Glomerular visceral epithelial cell (primary cell): ENCODE data around the gene CIITA.
"Not testable (repeated sequence)": the region's sequence is repeated elsewhere in the genome, so short reads cannot be mapped to it uniquely, and the experiment has no call there.

Source experiments
- DNase-seq: peaks from one replicate; pipeline ENCODE4 v3.0.0-alpha.2; 2016; ENCODE audit errors: extremely low spot score

Gene CIITA

DNA sequence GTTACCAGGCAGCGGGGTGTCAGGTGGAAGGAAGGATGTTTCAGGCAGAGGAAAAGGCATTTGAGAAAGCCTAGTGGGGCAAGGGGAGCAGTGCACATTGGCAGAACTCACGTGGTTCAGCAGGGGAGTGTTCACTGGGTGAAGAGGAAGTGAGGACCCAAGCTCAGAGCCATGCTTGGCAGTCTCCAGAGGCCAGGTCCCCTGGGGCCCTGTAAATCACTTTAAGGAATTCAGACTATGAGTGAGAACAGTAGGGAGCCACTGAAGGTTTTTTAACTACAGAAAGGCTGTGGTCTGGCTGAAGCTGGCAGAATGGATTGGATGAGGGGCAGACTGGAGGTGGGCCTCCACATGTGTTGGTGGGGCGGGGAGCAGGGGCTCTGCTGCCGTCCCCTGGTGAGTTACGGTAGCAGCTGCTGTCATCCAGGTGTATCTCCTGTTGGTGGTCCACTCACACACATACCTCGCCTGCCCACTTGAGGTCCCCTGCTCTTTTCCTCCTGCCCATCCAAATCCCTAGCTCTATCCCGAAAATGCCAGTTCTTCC is 72.5 kb downstream of the CIITA start:
- no peak for DNase-seq

DNA sequence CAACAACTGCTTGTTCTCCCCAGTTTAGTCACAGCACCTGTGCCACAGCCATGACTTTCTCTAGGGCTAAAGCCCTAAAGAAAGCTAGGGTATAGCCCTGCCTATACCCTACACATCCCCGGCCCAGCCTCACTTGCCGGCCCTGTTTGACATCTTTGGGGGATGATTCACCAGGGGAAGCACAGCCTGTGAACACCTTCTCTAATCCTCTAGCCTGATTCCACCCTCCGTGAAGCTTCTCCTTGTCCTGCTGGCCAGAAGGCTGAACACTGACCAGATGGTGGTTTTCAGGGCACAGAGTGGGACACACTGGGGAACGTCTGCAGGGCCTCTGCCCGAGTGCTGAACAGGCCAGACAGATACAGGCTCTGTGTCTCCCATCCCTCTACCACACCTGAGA is 73.4 kb downstream of the CIITA start:
- no peak for DNase-seq

DNA sequence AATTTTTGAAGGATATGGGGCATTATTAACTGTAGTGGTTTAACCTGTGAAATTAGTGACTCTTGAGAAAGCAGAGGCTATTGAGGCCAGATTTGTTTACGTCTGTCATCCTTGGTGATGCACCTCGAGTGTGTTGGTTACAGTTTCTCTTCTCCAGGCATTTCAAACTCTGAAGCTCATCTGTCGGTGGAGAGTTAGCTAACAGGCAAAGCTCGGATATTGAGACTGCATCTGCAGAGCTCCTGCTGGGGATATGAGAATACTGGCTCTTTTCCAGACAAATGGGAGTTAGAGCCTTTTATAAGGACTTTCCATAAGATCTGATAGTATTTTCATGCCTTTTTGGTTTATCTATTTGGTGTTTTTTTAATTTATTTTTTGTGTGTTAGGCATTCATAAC is 74.0 kb downstream of the CIITA start:
- DNase-seq, result no peak

DNA sequence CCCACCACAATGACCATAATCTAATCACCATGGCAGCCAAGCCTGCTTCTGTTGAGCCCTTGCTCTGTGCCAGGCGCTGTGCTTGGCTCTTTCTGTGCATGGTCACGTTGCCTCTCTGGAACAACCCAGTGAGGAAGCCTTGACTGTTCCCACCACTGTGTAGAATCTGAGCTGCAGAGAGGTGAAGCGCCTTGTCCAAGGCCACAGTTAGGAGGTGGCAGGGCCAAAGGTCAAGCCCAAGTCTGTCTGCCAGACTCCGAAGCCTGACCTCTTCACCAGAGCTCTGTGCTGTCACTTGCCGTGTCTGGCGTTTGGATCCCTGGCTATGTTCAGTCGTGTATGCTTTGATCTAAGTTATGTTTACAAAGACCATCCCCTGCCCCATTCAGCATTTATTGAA is 77.9 kb downstream of the CIITA start:
- DNase-seq, result no peak

DNA sequence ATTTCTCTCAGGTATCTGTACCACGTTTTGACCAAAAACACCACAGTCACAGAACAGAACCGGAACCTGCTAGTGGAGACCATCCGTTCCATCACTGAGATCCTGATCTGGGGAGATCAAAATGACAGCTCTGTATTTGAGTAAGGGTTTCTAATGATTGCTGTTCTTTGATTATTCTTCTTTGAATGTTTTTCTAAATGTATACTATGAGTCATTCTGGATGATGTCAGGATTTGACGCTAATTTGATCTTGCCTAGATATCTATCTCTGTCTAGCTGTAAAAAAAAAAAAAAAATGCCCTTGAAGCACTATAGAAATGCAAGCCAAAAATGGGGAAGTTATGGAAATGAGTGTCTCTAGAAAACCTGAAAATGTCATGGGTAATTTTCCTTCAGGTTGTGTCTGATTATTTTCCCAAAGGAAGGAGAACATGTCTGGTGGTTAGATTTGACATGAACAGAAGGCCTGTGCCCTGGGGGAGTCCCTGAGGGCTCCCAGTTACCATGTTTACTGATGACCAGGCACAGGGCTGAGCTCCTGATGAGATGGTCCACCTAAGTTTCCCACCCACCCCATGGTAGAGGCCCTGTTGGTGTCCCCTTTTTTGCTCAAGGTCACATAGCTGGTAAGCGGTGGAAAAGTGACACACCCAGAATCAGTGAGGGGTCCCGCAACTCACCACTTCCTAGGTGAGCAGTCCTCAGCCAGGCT is 80.9 kb downstream of the CIITA start:
- DNase-seq, result no peak

DNA sequence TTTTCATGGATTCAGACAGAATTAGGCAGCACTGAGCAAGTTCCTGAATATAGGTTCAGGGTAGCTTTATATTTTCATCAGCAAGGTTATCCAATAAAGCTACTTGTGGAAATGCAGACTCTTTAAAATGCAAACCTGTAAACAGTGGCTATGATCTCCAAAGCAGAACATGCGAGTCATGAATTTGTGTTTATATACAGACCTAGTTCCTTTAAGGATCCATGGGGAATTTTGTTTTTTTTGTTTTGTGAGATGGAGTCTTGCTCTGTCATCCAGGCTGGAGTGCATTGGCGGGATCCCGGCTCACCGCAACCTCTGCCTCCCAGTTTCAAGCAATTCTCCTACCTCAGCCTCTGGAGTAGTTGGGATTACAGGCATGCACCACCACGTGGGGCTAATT is 82.2 kb downstream of the CIITA start:
- no peak for DNase-seq

DNA sequence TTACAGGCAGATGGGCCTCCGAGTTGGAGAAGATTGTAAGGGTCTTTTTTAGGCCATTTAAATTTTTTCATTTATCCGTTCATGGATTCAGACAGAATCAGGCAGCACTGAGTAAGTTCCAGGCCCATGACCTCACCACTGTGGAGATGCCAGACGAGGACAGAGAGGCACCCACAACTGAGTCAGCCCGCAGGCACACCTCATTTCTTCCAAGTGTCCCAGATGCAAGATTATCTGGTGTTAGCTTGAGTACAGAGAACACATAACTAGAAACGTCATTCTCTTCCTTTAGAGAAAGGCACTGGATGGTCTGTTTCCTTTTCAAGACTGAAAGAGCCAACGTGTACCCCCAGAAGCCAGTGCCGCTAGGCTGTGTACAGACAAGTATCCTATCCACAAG is 84.2 kb downstream of the CIITA start:
- peak; percentile 80 for DNase-seq

DNA sequence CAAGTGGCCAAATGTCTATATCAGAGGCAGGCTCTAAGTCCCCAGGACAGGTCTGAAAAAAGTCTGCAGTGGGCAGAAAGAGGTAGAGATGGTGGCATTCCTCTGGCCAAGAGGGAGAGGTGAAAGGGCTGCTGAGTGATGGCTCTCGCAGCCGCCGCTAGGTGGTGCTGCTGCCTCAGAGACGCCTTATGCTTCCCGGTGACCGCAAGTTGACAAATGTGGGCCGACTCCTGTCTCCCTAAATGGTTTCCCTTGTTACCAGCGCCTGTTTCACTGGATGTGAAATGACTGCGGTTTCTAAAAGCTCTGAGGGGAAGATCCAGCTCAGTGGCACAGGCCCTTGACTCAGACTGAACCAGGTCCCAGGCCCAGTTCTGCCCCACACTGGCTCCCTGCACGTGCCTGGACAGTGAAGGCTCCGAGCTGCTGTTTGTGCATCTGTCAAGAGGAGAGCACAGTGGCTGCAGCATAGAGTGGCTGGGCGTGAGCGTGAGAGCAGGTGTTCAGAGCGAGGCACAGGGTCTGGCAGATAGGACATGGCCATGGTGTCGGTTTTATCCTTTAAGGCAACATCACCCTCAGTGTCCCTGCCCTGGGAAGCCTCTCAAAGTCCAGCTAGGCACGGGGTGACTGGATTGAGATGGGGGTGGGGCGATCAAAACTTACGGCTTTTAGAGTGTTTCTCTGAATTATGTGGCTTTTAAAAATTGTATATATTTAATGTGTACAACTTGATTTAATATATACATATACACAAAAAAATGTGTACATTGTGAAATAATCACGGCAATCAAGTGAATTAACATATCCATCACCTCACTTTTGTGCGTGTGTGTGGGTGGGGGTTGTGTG is 87.3 kb downstream of the CIITA start:
- DNase-seq, result peak; percentile 80

DNA sequence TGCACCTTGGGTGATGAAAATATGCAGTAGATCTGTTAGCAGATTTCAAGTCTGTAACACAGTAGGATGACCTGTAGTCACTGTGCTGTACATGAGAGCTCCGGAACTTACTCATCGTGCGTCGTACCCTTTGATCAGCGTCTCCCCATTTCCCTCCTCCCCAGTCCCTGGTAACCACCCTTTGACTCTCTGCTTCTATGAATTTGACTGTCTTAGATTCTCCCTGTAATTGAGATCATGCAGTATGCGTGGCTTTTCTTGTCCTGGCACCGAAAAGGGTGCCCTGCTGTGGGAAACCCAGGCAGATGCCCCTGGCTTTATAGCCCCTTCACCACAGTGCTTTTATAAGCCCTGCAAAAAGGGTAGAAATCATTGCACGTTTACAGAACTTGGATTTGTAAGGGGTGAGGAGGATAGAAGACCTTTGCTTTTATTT is 87.9 kb downstream of the CIITA start:
- no peak for DNase-seq

DNA sequence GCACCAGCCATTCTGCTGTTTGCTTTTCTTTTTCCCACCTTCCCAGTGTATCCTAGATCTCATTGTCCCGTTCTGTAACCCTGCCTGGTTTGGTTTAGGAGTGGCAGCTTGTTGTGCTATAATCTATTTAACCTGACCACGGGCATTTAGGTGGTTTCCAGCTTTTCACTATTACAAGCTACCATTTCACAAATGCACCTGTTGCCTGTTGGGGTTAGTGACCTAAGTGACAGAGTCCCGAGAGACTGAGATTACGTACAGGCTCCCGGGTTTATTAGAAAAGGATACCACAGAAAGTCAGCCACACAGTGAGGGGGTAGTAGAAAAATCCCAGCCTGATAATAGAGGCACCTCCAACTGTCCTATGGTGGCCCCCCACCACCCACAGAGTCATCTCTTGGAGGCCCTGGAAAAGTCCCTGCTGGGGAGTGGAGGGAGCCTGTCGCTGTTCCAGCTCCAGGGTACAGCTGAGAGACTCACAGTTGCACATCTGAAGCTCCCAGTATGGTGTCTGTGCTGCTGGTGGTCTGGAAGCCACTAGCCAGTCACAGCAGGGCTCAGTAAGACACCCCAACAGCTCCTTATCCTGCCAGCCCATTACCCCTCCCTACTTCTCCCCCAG is 88.5 kb downstream of the CIITA start:
- no peak for DNase-seq

DNA sequence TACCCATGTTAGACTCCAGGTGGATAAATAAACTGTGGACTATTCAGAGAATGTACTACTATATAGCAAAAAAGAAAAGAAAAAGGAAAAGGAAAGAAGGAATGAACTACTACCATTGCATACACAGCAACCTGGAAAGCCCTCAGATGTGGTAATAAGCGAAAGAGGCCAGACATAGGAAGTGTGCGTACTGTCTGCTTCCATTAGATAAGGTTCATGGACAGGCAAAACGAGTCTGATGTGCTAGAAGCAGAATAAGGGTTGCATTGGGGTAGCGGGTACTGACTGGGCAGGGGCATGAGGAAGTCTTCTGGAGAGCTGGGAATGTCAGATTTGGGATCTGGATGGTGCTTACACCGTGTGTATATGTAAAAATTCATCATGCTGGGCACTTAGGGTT is 89.1 kb downstream of the CIITA start:
- no peak for DNase-seq

DNA sequence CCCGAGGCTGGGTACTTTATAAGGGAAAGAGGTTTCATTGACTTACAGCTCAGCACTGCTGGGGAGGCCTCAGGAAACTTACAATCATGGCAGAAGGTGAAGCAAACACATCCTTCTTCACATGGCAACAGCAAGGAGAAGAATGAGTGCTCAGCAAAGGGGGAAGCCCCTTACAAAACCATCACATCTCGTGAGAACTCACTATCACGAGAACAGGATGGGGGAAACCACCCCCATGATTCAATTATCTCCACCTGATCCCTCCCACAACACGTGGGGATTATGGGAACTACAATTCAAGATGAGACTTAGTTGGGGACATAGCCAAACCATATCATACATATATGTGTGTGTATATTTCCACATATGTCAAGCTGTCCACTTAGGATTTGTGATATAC is 89.6 kb downstream of the CIITA start:
- DNase-seq, result not testable (repeated sequence)

DNA sequence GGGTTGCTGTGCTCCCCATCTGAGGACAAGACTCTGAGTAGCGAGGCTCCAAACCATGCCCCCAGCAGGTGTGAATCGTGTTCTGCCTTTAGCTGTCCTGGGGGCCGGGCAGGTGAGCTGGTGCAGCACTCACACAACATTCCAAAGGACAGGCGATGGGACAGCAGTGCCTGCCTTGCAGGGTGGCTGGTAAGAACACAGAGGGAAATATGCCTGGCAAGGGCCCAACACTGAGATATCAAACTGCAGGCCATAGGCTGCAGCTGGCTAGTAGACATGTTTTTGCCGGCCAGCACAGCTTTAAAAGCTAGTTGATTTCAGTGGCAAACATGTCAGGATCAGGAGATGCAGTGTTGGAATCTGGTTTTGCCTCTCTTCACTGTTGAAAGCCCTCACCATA is 91.0 kb downstream of the CIITA start:
- no peak for DNase-seq

DNA sequence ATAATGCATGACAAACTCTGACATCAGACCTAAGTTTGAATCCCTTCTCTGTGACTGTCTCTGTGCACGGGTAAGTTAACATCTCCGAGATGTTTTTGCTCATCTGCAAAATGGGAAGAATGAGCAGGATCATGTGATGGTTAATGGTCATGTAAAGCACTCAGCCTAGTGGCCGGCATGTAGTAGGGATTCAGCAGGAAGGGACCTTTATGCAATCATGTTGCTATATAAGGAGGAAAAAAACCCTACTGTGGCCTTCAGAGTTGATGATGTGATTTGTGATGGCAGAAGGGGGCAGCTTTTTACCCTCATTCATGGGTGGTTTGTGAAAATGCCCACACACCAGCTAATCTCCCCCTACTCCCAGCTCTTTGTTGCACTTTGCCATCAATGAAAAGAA is 91.5 kb downstream of the CIITA start:
- DNase-seq, result no peak

DNA sequence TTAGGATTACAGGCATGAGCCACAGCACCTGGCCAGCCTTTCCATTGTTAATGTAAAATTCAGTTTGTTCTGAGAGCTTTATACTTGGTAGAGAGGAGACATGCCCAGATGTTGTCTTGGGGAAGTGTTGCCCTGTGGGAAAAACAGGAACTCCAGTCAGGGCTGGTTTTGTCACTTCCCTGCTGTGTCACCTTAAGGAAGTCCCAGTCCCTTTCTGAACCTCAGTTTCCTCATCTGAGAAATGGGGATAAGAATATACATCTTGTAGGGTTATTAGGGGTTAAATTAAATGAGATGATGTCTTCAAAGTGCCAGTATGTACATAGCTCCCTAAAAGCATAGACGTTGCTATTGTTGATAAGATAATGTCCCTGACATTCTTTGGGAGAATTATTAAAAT is 92.6 kb downstream of the CIITA start:
- no peak for DNase-seq

DNA sequence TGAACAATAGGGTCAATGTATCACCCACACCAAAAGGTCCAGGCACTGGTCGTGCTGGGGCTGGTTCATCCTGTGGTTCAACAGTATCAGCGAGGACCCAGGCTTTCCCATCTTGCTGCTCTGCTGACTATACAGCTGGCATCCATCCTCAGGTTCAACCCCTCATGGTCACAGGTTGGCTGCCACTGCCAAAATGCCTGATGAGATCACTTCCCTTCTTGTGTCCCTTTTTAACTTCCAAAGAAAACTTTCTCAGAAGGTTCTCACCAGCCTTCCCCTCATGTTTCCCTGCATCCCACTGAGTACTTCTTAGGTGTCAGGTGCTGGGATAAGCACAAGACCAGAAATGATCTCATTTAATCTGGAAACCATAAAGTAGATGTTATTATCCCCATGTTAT is 93.1 kb downstream of the CIITA start:
- no peak for DNase-seq

DNA sequence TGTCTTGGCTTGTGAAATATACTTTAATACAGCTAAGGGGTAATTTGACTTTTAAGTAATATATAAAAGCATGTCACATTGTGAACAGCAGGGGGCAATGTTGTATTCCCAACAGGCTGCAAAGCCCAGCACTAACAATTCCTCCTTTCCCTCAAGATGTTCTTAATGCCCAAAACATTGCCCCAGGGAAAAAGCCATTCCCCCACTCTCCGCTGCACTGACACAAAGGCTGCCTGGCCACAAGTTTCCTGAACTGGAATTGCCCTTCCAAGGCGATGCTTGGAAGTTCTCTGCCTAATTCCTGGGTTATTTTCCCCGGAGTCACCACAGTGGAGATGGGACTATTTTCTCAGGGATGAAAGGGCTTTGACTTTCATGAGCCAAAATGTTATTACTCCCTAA is 94.6 kb downstream of the CIITA start:
- DNase-seq, result peak; percentile 73

DNA sequence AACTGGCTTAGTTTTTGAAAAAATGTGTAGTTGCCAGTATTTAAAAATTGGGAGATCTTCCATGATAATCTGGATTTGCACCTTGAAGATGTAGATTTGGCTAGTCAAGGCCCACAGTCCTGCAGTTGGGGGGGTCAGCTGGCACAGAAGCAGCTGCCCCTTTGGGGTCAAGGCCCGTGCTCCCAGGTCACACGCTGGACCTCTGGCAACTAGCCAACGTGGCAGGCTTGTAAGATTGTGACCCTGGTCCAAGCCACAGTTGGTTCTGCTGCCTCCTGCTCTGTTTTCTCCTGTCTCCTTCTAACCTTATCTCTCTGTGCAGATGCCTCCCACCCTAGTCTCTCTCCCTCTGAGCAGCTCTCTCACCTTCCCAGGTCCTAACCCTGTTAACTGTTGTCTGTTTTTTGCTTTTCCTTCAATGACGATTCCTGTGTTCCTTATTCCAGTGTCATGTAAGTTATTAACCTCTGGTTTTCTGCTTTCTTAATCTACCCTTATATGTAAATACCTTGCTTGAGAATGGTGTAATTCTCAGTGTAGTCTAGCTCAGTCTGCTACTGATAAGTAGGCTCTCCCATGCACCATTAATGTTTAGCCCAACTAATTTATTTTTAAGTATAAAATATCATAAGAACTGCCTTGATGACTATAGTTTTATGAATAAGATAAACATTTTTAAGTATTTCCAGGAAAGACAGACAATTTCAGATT is 95.3 kb downstream of the CIITA start:
- no peak for DNase-seq

DNA sequence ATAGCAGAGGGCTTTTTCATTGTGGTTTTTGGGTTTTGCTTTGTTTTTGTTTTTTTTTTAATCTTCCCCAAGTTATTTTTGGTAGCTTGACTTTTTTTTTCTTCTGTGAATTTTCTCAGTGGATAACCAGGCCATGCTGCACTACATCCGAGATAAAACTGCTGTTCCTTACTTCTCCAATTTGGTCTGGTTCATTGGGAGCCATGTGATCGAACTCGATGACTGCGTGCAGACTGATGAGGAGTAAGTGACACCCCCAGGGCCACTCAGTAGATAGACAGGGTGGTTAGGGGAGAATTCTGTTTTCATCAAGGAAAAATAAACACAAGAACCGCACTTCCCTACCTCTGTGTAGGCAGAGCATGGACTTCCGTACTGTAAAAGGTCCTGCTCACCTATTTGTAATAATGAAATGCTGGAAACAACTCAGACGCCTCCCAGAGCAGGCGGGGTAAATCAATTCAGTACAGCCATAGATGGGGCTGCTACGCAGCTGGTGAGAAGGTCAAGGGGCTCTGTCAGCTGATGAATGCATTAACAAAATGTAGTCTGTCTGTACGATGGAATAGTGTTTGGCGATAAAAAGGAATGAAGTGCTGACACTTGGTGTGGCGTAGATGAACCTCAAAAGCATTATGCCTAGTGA is 95.9 kb downstream of the CIITA start:
- no peak for DNase-seq

DNA sequence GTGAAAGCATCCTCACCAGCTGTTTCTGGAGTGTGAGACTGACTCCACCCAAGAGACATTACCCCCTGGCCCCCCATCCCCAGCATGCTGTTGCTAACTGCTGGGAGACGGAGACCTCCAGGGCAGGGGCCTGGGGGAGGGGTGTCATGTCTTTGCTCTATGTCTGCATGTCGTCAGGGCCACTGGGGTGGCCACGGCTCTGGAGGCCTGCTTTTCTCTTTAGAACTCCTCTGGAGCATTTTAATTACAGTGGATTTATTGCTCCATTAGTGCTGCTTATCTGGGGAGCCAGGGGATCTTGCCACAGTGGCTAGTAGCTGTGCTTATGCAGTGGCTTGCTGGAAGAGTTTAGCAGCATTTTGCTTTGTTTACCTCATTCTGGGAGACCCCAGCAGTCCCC is 99.6 kb downstream of the CIITA start:
- no peak for DNase-seq

DNA sequence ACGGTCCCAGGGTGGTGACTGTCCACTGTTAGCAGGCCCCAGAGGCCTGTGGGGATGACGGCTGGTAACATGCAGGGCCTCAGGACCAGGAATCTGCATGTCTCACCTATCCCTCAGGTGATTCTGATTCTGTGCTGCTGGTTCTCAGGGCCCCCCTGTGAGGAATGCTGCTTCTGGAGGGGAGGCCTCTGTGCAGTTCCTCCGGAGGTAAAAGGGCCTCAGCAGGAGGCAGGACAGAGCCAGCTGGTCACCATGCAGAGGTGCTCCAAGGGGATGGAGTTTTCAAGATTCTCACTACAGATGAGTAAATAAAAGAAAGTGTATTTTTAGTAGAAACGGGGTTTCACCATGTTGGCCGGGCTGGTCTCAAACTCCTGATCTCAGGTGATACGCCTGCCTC is 101.1 kb downstream of the CIITA start:
- DNase-seq, result no peak
